ENCODE results near the gene NUDT9.
"Not testable (repeated sequence)": the region's sequence is repeated elsewhere in the genome, so short reads cannot be mapped to it uniquely, and the experiment has no call there.

NUDT9 gene

GRCh38 chr4:87410157-87410556, 12.2 kb upstream of the NUDT9 start:
- no peak for DNase-seq

DNA sequence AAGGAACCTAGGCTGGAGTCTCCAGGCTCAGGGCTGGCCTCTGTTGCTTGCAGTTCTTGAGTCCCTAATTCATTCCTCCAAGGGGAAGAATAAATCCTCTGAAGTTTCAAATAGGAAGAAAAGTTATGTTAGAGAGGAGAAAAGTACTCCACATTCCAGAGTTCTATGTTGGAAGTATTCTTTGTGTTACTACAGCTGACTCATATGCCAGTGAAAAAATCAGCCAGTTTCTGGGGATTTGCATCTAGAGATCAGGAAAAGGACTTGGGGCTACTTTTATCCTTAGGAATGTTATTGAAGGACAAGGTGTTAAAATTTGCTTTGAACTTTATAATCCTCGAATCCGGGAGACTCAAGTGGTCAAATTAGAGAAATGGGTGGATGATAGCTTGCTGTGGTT, 11.7 kb upstream of the NUDT9 start:
- DNase-seq, result no peak

DNA sequence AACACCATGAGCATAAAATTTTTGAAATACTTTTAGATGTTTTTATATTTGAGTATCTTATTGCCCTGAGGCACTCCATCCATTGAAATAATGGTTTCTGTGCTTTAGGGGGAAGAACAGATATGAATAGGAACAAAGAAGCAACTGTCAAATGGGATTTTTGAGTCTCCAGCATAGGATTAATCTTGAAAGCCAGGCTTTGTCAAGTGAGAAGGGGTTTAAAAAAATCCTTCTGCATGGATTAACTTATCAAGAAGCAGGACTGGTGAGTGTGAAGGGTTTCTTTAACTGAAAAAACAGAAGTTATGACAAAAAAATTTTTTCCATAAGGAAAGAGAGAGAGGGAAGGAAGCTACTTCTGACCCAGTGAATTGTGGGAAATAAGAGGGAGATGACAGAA, 7.6 kb upstream of the NUDT9 start:
- DNase-seq, result no peak

GRCh38 chr4:87416965-87417364, 5.4 kb upstream of the NUDT9 start:
- no peak for DNase-seq

DNA sequence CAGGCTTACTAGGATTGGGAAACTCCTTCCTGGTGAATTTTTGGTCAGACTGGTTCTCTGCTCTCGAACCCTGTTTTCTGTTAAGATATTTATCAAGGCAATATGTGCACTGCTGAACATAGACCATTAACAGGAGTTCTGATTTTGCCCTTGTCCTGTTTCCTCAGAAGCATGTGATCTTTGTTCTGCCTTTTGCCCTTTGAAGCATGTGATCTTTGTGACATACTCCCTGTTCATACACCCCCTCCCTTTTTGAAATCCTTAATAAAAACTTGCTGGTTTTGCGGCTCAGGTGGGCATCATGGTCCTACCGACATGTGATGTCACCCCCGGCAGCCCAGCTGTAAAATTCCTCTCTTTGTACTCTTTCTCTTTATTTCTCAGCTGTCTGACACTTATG, 4.0 kb upstream of the NUDT9 start:
- DNase-seq, result not testable (repeated sequence)

DNA sequence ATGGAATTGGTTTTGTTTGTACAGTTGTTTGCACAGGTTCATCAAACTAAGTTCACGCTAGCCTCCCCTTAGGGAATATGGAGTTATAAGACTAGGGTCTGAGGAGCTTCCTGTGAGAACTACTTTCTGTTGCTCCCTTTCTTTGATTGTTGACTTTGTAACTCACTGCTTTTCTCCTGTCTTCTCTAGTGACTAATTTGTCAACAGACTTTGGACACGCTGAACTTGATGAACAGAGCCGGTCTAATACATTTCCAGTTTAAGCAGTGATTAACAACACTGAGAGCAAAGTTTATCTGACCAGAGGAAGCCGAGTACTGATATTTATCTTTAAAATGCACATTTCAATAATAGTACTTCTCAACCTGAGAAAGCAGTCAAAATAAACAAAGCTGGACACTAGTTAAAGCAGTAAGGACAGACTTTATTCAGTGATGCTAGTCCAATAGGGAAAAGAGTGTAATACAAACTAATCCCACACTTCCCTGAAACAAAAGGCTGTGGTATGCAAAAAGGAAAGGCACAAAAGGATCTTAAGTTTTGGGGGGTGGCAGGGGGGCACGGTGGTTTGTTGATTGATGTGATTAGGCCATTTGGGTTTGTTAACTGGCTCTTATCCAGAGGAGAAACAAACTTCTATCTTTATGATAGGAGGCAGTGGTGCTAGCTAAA, 2.7 kb upstream of the NUDT9 start:
- no peak for DNase-seq

GRCh38 chr4:87420276-87420830, 2.0 kb upstream of the NUDT9 start:
- no peak for DNase-seq

- no peak for DNase-seq
Observed at GRCh38 chr4:87423317-87424098, 1.1 kb downstream of the NUDT9 start.

- not testable (repeated sequence) for DNase-seq
Observed at GRCh38 chr4:87424099-87424543, 1.7 kb downstream of the NUDT9 start.

GRCh38 chr4:87425711-87426110, 3.3 kb downstream of the NUDT9 start:
- no peak for DNase-seq

DNA sequence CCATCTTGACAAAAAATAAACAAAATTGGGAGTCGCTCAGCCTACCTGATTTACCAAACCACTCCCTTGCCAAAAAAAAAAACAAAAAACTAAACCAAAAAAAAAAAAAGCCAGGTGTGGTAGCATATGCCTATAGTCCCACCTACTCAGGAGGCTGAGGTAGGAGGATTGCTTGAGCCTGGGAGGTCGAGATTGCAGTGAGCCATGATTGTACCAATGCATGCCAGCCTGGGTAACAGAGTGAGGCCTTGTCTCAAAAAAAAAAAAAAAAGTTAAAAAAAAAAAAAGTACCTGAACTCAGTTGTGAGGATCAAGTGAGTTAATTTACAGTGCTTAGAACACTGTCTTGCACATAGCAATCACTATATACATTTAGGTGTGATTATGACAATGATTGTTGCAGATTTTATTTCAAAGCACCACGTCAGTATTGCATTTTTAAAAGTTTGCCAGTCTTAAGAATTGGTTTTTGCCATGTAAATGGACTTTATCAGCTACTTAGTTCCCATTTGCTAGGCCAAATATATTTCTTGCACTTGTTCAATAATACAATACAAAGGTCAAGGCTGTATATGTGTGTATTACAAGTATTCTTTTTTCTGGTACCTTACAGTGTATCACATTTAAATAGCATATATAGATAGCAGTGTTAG, 4.6 kb downstream of the NUDT9 start:
- DNase-seq, result no peak

DNA sequence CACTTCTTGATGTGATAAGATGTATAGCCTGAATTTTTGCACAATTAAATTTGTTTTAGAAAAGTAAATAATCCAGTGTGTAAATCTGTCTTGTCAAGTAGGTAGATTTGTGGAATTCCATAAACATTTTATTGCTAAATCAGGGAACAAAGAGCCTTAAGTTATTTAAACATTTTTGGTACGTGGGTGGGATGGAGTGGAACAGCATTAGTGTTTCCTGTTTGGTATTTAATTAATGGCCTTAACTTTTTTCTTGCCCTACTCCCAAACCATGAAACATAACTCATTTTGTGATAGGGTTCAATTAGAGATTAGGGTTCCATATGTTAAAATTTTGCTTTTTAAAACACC, 5.1 kb downstream of the NUDT9 start:
- no peak for DNase-seq

DNA sequence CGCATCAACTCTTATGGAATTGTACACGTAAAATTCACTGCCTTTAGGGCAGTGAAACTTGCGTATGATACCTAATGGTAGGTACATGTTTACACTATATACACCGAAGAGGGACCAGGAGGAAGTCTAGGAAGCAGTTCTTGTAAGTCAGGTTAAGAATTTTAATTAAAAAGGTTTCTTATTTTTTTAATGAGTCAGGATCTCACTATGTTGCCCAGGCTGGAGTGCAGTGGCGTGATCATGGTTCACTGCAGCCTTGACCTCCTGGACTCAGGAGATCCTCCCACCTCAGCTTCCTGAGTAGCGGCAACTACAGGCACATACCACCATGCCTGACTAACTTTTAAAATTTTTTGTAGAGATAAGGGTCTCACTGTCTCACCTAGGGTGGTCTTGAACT, 6.6 kb downstream of the NUDT9 start:
- no peak for DNase-seq

DNA sequence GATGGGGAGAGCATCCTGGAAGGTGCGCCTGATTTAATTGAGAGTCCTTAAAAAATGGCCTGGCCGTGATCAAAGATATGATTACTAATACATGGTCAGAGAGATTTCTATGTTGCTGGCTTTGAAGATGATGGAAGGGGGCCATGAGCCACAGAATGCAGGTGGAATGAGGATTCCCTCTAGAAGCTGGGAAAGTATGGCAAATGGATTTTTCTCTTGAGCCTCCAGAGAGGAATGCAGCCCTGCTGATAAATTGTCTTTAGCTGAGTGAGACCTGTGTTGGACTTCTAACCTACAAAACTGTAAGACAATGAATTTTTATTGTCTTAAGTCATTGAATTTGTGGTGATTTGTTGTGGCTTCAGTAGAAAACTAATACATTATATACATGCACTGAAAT, 7.7 kb downstream of the NUDT9 start:
- DNase-seq, result no peak

DNA sequence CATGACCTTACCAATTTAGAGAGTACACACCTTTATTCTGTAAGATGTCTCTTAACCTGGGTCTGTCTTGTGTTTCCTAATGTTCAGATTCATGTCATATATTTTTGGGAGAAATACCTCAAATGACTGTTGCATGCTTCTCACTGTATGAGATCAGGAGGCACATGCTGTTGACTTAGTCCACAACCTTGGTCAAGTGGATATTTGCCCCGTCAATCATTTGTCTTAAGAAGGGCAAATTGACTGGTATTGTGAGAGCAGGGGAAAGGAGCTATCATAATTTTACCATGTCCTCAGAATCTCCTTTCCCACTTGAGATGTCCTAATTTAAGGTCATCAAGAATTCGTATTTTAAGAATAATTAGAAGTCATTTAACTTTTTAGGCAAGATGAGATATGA, 11.0 kb downstream of the NUDT9 start:
- DNase-seq, result no peak

- DNase-seq, result no peak
Observed at GRCh38 chr4:87442889-87443288, 20.5 kb downstream of the NUDT9 start.

- no peak for DNase-seq
Observed at GRCh38 chr4:87444741-87445140, 22.4 kb downstream of the NUDT9 start.

- DNase-seq, result no peak
Observed at GRCh38 chr4:87445964-87446363, 23.6 kb downstream of the NUDT9 start.

DNA sequence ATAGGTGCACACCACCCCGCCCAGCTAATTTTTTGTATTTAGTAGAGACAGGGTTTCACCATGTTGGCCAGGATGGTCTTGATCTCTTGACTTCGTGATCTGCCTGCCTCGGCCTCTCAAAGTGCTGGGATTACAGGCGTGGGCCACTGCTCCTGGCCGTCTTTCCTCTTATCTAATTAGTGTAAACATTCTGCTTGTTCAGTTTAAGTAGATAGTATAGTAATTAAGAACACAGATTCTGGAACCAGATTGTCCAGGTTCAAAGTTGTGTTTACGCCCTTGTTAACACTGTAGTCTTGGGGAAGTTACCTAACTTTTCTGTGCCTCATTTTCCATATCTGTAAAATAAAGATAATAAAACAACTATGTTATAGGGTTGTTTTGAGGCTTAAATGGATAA, 24.0 kb downstream of the NUDT9 start:
- DNase-seq, result not testable (repeated sequence)

DNA sequence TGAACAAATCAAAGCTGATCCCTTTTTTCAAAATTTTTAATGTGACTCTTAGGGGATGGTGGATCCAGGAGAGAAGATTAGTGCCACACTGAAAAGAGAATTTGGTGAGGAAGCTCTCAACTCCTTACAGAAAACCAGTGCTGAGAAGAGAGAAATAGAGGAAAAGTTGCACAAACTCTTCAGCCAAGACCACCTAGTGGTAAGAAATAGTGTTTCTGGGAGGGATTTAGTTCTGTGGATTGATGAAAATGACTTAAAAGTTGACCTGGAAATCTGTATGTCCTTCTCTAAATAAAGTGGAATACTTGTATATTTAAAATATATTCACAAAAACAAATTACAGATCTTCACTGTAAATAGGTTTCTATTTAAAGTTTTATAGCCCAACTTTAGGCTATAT, 29.2 kb downstream of the NUDT9 start:
- DNase-seq, result no peak

- DNase-seq, result no peak
Observed at GRCh38 chr4:87458913-87459312, 36.5 kb downstream of the NUDT9 start.

DNA sequence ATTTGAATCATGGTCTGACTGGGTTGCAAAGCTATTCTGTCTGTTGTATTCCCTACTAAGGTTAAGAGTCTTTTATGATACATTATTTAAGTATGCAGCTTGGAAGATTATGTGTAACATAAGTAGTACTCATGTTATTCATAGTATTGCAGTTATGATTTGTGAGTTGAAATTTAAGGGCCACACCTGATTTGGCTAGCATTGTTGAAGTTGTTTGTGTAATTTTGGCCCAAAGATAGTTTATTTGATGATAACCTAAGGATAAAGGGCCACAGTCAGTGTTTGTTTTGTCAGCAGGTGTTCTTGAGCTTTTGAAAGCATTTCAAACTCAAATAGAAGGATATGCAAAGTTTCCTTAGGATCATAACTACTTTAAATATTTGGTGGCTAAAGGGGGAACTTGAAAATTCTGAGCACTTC, 38.9 kb downstream of the NUDT9 start:
- no peak for DNase-seq

GRCh38 chr4:87462102-87462501, 39.7 kb downstream of the NUDT9 start:
- no peak for DNase-seq
